HEK293T (cell line): ENCODE data around the gene DELE1.

Source experiments
- ARNT ChIP-seq: fragments of 450-650 bp; IDR thresholded peaks from 2 replicates; pipeline ENCODE4 v1.6.1; 2017; ENCODE audit warnings: mild to moderate bottlenecking
- BHLHE40 ChIP-seq: fragments of 450-650 bp; IDR thresholded peaks from 2 replicates; pipeline ENCODE4 v1.6.1; 2016; ENCODE audit warnings: mild to moderate bottlenecking, moderate library complexity, borderline replicate concordance
- ELF4 ChIP-seq: fragments of 450-650 bp; IDR thresholded peaks from 2 replicates; pipeline ENCODE4 v1.6.1; 2017; ENCODE audit warnings: antibody characterized with exemption
- FOXA1 ChIP-seq: fragments of 450-650 bp; IDR thresholded peaks from 2 replicates; pipeline ENCODE4 v1.6.1; 2016; ENCODE audit warnings: mild to moderate bottlenecking
- FOXK2 ChIP-seq: fragments of 450-650 bp; IDR thresholded peaks from 2 replicates; pipeline ENCODE4 v1.6.1; 2016; ENCODE audit warnings: mild to moderate bottlenecking
- FOXM1 ChIP-seq: fragments of 450-650 bp; IDR thresholded peaks from 2 replicates; pipeline ENCODE4 v1.6.1; 2017; ENCODE audit warnings: mild to moderate bottlenecking, borderline replicate concordance
- HDGF ChIP-seq: fragments of 450-650 bp; IDR thresholded peaks from 2 replicates; pipeline ENCODE4 v1.6.1; 2017; ENCODE audit warnings: antibody characterized with exemption, borderline replicate concordance
- L3MBTL2 ChIP-seq: fragments of 450-650 bp; conservative IDR thresholded peaks from 2 replicates; pipeline ENCODE4 v1.6.1; 2016; ENCODE audit warnings: mild to moderate bottlenecking
- PKNOX1 ChIP-seq: fragments of 450-650 bp; IDR thresholded peaks from 2 replicates; pipeline ENCODE4 v1.6.1; 2016
- SP1 ChIP-seq: fragments of 450-650 bp; IDR thresholded peaks from 2 replicates; pipeline ENCODE4 v1.6.1; 2017
- TARDBP ChIP-seq: fragments of 450-650 bp; IDR thresholded peaks from 2 replicates; pipeline ENCODE4 v1.6.1; 2016
- ZNF384 ChIP-seq: fragments of 450-650 bp; IDR thresholded peaks from 2 replicates; pipeline ENCODE4 v1.6.1; 2016

- TF ChIP-seq SP1 (no peak), BHLHE40 (no peak), FOXK2 (no peak), L3MBTL2 (no peak), ZNF384 (no peak), TARDBP (no peak), PKNOX1 (no peak), ELF4 (no peak), FOXA1 (no peak), HDGF (no peak), ARNT (no peak), FOXM1 (no peak)
Measured at GRCh38 chr5:141913560-141914198, 10.0 kb upstream of the DELE1 start.
